GM12892 (cell line): Measurements from ENCODE around the gene ZC3H10.

Experiments used
- POLR2A ChIP-seq: IDR thresholded peaks from 2 replicates; pipeline ENCODE4 v1.6.1; 2011; ENCODE audit warnings: low read depth, low read length, control low read depth
- POLR2AphosphoS5 ChIP-seq: IDR thresholded peaks from 2 replicates; pipeline ENCODE4 v1.6.1; 2011; ENCODE audit warnings: low read depth, low read length, control low read depth

GRCh38 chr12:56110571-56110970 lies 7.5 kb upstream of the ZC3H10 start:
- TF ChIP-seq POLR2AphosphoS5: no peak
- TF ChIP-seq POLR2A: no peak
